HG03558 (cell line): Measurements from ENCODE around the gene ACKR4.
"Not testable (repeated sequence)": the region's sequence is repeated elsewhere in the genome, so short reads cannot be mapped to it uniquely, and the experiment has no call there.

ENCODE experiments used
- ATAC-seq: cut with Tn5 transposase; IDR thresholded peaks from one replicate; pipeline ENCODE4 v1.9.1; 2021; ENCODE audit warnings: moderate number of reproducible peaks; ENCODE audit not compliant: unreplicated experiment; ENCODE audit errors: extremely low read depth

The ACKR4 gene

GRCh38 chr3:132593241-132593946, 3.7 kb upstream of the ACKR4 start:
- no peak for ATAC-seq

- no peak for ATAC-seq
These were observed 3.1 kb upstream of the ACKR4 start for GRCh38 chr3:132593947-132594323.

GRCh38 chr3:132594498-132594897, 2.6 kb upstream of the ACKR4 start:
- no peak for ATAC-seq

- ATAC-seq: no peak
These were observed 2.1 kb upstream of the ACKR4 start for GRCh38 chr3:132595014-132595413.

- ATAC-seq: no peak
These were observed 744 bp upstream of the ACKR4 start for GRCh38 chr3:132596326-132596725.

- no peak for ATAC-seq
These were observed 590 bp downstream of the ACKR4 start for GRCh38 chr3:132597660-132598059.

- no peak for ATAC-seq
These were observed 1.1 kb downstream of the ACKR4 start for GRCh38 chr3:132598181-132598580.

- ATAC-seq: not testable (repeated sequence)
These were observed 3.5 kb downstream of the ACKR4 start for GRCh38 chr3:132600614-132601013.

- no peak for ATAC-seq
These were observed 8.3 kb downstream of the ACKR4 start for GRCh38 chr3:132605374-132605792.

- no peak for ATAC-seq
These were observed 9.0 kb downstream of the ACKR4 start for GRCh38 chr3:132606085-132606484.

- not testable (repeated sequence) for ATAC-seq
These were observed 9.6 kb downstream of the ACKR4 start for GRCh38 chr3:132606620-132607019.

GRCh38 chr3:132615301-132615700, 18.2 kb downstream of the ACKR4 start:
- not testable (repeated sequence) for ATAC-seq

- no peak for ATAC-seq
These were observed 18.8 kb downstream of the ACKR4 start for GRCh38 chr3:132615881-132616280.

GRCh38 chr3:132616780-132617179, 19.7 kb downstream of the ACKR4 start:
- ATAC-seq: no peak

GRCh38 chr3:132622148-132622547, 25.1 kb downstream of the ACKR4 start:
- no peak for ATAC-seq

- ATAC-seq: no peak
These were observed 25.7 kb downstream of the ACKR4 start for GRCh38 chr3:132622761-132623160.

GRCh38 chr3:132623646-132624045, 26.6 kb downstream of the ACKR4 start:
- ATAC-seq: no peak

- no peak for ATAC-seq
These were observed 27.7 kb downstream of the ACKR4 start for GRCh38 chr3:132624790-132625189.

- no peak for ATAC-seq
These were observed 28.5 kb downstream of the ACKR4 start for GRCh38 chr3:132625613-132626012.

- no peak for ATAC-seq
These were observed 29.9 kb downstream of the ACKR4 start for GRCh38 chr3:132626955-132627354.

GRCh38 chr3:132628157-132628556, 31.1 kb downstream of the ACKR4 start:
- ATAC-seq: no peak

GRCh38 chr3:132629928-132630327, 32.9 kb downstream of the ACKR4 start:
- no peak for ATAC-seq
